BJ (cell line): ENCODE results near the gene ARCN1. TPM values are rescaled to one million over a fixed set of nuclear protein-coding genes. Genes with fewer than 3 reads are reported as not detected.
"Not testable (repeated sequence)": the region's sequence is repeated elsewhere in the genome, so short reads cannot be mapped to it uniquely, and the experiment has no call there.

Experiments used
- CTCF ChIA-PET: fragments of 350-600 bp; formaldehyde crosslinking; extraction: SDS; loops from one replicate; lab custom pipeline; 2021; ENCODE audit warnings: antibody characterized with exemption, inconsistent platforms; lab: Yijun Ruan, JAX
- POLR2A ChIA-PET: fragments of 300-600 bp; sonication (Branson Sonifier 250); formaldehyde crosslinking; extraction: SDS; loops from one replicate; lab custom pipeline; 2021; ENCODE audit warnings: antibody characterized with exemption; lab: Charles Lee
- DNase-seq: peaks from one replicate; pipeline ENCODE4 v3.0.0-alpha.2; 2011; ENCODE audit warnings: low read depth
- H3K27me3 ChIP-seq: 2 replicates; pipeline ENCODE4 v1.6.0; 2011; ENCODE audit warnings: low read length; ENCODE audit not compliant: control insufficient read depth, insufficient read depth
- H3K36me3 ChIP-seq: 2 replicates; pipeline ENCODE4 v1.5.1; 2011; ENCODE audit warnings: low read length; ENCODE audit not compliant: control insufficient read depth, insufficient read depth
- H3K4me3 ChIP-seq: 2 replicates; pipeline ENCODE4 v1.5.1; 2011; ENCODE audit warnings: low read depth, mild to moderate bottlenecking, control low read depth, low read length
- CTCF ChIP-seq: IDR thresholded peaks from 2 replicates; pipeline ENCODE4 v1.5.1; 2011; ENCODE audit warnings: low read depth, mild to moderate bottlenecking, control low read depth, inconsistent platforms, low read length, moderate library complexity; ENCODE audit not compliant: insufficient read depth
- polyA plus RNA-seq: library from polyadenylated mRNA; depleted of rRNA; stranded (reverse); fragments of >200 nt; gene quantifications from 2 replicates; pipeline ENCODE4 v1.2.3, GENCODE V29; 2011

Gene ARCN1
- polyA plus RNA-seq, 1 experiment, result 206 TPM

- CTCF ChIA-PET, result no interaction called here
- no peak for DNase-seq
- no peak overlapping the region for H3K4me3 ChIP-seq
- no peak for TF ChIP-seq CTCF
- H3K36me3 ChIP-seq, result peaks cover 13% of the 10 kb centered on the region
- POLR2A ChIA-PET, result no interaction called here
- no peaks in the 10 kb centered on the region for H3K27me3 ChIP-seq
These were observed 8.8 kb downstream of the ARCN1 start for GRCh38 chr11:118581057-118581456.

GRCh38 chr11:118587952-118588351 is 15.7 kb downstream of the ARCN1 start:
- peaks cover 21% of the 10 kb centered on the region for H3K36me3 ChIP-seq
- DNase-seq, result no peak
- no peak overlapping the region for H3K4me3 ChIP-seq
- ChIA-PET CTCF (no interaction called here), POLR2A (no interaction called here)
- TF ChIP-seq CTCF, result no peak
- no peaks in the 10 kb centered on the region for H3K27me3 ChIP-seq

GRCh38 chr11:118592616-118593367 is 20.6 kb downstream of the ARCN1 start:
- TF ChIP-seq CTCF, result no peak
- no peak overlapping the region for H3K4me3 ChIP-seq
- no peak for DNase-seq
- H3K36me3 ChIP-seq, result peaks cover 20% of the 10 kb centered on the region
- ChIA-PET CTCF (interaction anchor here (0.6 to 6.8 kb wide), 6 partner anchors 8 to 83 kb away, joined by 3 to 78 read pairs (median 4); partner anchors contain the start of gene PHLDB1), POLR2A (interaction anchor here (0.5 kb wide), 1 partner anchor 12 kb away, joined by 5 read pairs; no protein-coding TSS in a partner anchor)
- no peaks in the 10 kb centered on the region for H3K27me3 ChIP-seq

- DNase-seq, H3K4me3 ChIP-seq, H3K27me3 ChIP-seq: not testable (repeated sequence)
- TF ChIP-seq CTCF, result peak; percentile 40; the same call in 1 of the 2 replicates
- POLR2A ChIA-PET, result interaction anchor here (0.7 kb wide), 1 partner anchor 8 kb away, joined by 4 read pairs; no protein-coding TSS in a partner anchor
- CTCF ChIA-PET, result interaction anchor here (0.6 to 6.8 kb wide), 17 partner anchors 10 to 333 kb away, joined by 3 to 78 read pairs (median 4); partner anchors contain the start of gene PHLDB1
- H3K36me3 ChIP-seq, result peaks cover 23% of the 10 kb centered on the region
These were observed 22.8 kb downstream of the ARCN1 start for GRCh38 chr11:118594984-118595383.
